GM18870 (cell line): ENCODE data around the gene EXOC6B.
"Not testable (repeated sequence)": the region's sequence is repeated elsewhere in the genome, so short reads cannot be mapped to it uniquely, and the experiment has no call there.

Experiments
- ATAC-seq: cut with Tn5 transposase; IDR thresholded peaks from one replicate; pipeline ENCODE4 v1.9.1; 2021; ENCODE audit warnings: moderate library complexity; ENCODE audit not compliant: unreplicated experiment

The EXOC6B gene

GRCh38 chr2:72483346-72483745 lies 342.5 kb downstream of the EXOC6B start:
- no peak for ATAC-seq

- no peak for ATAC-seq
Observed at GRCh38 chr2:72475246-72475645, 350.6 kb downstream of the EXOC6B start.

GRCh38 chr2:72457801-72458516 lies 367.9 kb downstream of the EXOC6B start:
- no peak for ATAC-seq

GRCh38 chr2:72454189-72454588 lies 371.6 kb downstream of the EXOC6B start:
- ATAC-seq: no peak

- no peak for ATAC-seq
Observed at GRCh38 chr2:72442270-72442669, 383.6 kb downstream of the EXOC6B start.

- no peak for ATAC-seq
Observed at GRCh38 chr2:72439892-72440291, 385.9 kb downstream of the EXOC6B start.

- no peak for ATAC-seq
Observed at GRCh38 chr2:72438364-72438763, 387.5 kb downstream of the EXOC6B start.

- ATAC-seq: no peak
Observed at GRCh38 chr2:72431737-72432136, 394.1 kb downstream of the EXOC6B start.

GRCh38 chr2:72427022-72427861 lies 398.6 kb downstream of the EXOC6B start:
- no peak for ATAC-seq

GRCh38 chr2:72425996-72426395 lies 399.8 kb downstream of the EXOC6B start:
- ATAC-seq: no peak

- no peak for ATAC-seq
Observed at GRCh38 chr2:72423756-72424155, 402.1 kb downstream of the EXOC6B start.

GRCh38 chr2:72421771-72422379 lies 404.0 kb downstream of the EXOC6B start:
- ATAC-seq: not testable (repeated sequence)

GRCh38 chr2:72415781-72416475 lies 409.9 kb downstream of the EXOC6B start:
- ATAC-seq: no peak

GRCh38 chr2:72415241-72415661 lies 410.6 kb downstream of the EXOC6B start:
- no peak for ATAC-seq

GRCh38 chr2:72414137-72414760 lies 411.6 kb downstream of the EXOC6B start:
- ATAC-seq: no peak

GRCh38 chr2:72413716-72414115 lies 412.1 kb downstream of the EXOC6B start:
- no peak for ATAC-seq

GRCh38 chr2:72412214-72412613 lies 413.6 kb downstream of the EXOC6B start:
- ATAC-seq: no peak

- ATAC-seq: no peak
Observed at GRCh38 chr2:72399879-72400278, 426.0 kb downstream of the EXOC6B start.

GRCh38 chr2:72395096-72395495 lies 430.7 kb downstream of the EXOC6B start:
- ATAC-seq: no peak

- ATAC-seq: no peak
Observed at GRCh38 chr2:72394541-72395070, 431.2 kb downstream of the EXOC6B start.
